CD4-positive, alpha-beta T cell treated with Interleukin-4 for 4 hours (primary cell): Measurements from ENCODE around the gene TRIM24.
"Not testable (repeated sequence)": the region's sequence is repeated elsewhere in the genome, so short reads cannot be mapped to it uniquely, and the experiment has no call there.

Experiments
- DNase-seq: peaks from one replicate; pipeline ENCODE4 v3.0.0-alpha.2; 2020

Gene TRIM24

DNA sequence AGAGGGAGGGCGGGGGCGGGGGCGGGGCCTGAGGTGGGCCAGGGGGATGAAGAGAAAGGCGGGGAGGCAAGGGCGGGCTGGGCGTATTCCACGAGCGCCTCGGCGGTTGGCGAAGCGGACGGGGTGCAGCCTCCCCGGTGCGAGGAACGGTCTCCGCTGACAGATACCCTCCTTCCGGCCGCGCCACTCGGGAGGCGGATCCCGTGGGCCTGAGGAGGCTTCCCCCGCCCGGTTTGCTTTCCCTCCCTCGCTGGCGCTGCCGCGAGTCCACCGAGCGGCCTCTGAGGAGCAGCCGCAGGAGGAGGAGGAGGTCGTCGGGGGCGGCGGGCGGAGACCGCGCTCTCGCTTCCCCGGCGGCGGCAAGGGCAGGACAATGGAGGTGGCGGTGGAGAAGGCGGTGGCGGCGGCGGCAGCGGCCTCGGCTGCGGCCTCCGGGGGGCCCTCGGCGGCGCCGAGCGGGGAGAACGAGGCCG lies at the start of gene TRIM24:
Gene TRIM24 (plus strand): TSS at position 84 of the 473 bp plus-strand sequence. CDS start 290 bp downstream, at position 374.
- no peak for DNase-seq

- DNase-seq = not testable (repeated sequence)
These were observed 48.0 kb upstream of the TRIM24 start for GRCh38 chr7:138412077-138412476.

DNA sequence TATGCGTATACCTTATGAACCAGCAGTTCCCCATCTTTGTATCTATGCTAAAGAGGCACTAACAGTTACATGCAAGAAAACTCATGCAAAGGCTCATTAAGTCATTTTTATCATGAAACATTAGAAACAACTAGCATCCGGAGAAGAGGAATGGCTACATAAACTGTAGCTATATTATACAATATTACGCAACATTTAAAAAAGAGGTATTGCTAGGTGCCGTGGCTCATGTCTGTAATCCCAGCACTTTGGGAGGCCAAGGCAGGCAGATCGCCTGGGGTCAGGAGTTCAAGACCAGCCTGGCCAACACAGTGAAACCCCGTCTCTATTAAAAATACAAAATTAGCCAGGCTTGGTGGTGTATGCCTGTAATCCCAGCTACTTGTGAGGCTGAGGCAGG lies 47.1 kb upstream of the TRIM24 start:
- DNase-seq = not testable (repeated sequence)

DNA sequence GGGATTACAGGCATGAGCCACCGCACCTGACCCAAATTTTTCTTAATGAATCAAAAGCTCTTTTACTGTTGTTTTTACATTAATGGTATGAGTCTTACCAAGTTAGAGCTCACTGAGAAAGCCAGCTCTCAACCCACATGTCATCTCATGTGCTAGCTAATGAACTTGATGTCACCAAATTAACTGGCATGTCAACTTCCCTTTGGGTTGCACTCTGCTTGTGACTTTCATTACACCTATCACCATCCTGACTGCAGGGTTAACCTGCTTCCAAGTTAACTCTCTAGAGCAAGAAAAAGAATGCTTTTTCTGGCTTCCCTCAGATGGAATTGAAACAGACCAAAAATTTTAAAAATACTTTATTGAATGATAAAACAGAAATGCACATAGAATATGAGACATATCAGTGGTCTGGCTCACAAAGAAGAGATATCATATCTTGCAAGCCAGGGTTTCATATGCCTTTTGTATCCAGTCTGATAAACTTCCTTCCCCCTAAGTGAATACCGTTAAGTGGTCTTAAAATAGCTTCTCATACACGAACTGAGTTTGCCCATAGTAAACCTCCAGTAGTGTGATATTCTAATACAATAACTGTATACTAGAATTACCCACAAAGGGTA lies 42.9 kb upstream of the TRIM24 start:
- DNase-seq = no peak

DNA sequence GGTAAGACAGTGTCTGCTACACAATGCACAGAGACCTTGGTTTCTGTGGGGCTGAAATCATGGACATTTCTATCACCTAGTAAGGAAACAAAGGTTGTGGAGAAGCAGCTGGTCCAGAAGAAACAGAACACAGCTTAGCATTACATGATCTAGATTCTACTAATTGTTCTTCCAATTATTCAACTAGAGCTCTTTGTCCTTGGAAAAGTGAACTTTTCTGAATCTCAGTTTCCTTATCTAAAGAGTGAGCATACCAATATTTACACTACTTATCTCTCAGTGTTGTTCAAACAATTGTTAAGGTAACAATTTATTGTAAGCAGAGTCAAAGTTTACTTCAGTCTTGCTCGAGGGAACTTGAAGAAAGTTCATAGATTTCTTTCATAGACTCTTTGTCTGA lies 42.3 kb upstream of the TRIM24 start:
- DNase-seq = no peak

- not testable (repeated sequence) for DNase-seq
These were observed 41.7 kb upstream of the TRIM24 start for GRCh38 chr7:138418403-138418802.

- no peak for DNase-seq
These were observed 35.0 kb upstream of the TRIM24 start for GRCh38 chr7:138425026-138425425.

DNA sequence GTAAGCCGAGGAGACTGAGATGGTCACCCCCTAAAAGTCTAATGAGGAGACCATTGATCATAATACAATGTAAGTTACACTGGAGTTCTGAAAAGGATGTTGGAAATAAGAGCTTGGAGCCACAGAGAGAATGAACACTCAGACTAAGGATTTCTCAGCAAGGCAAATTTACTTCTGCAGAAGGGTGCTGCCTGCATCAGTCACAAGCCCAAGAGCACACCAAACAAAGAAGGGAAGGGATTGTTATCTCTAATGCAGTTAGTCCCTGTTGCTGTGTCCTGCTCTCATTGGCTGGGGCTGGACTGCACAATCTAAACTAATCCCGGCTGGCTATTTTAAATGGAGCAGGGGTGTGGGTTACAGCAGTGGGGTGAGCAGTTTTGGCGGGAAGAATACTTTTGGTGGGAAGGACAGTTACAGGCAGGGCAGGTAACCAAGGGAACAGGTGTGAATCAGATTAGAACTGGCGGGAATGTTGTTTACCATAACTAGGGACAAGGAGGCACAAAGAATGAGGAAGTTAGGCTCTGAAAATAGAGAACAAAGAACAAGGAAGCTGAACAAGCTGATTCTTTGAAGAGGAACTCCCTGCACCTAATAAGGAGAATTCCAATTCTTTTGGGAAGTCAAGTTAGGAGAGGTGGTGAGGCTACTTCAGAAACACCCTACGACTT lies 30.3 kb upstream of the TRIM24 start:
- DNase-seq = no peak

DNA sequence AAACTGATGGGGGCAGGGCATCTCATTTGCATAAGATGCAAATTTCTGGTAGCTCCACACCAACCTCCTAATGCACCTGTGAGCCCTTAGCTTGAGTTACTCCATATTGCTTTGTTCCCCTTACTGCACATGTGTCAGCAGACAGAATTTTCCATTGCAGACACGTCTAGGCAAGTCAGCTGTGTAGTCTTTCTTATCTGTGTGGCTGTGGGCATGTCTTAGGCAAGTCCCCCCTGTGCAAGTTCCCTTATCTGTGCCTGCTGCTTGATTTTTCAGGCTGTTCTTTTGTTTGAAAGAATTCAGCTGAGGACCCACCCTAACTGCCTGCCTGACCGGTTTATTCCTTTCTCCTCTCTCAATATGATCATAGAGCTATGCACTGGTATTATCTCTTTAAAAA lies 28.5 kb upstream of the TRIM24 start:
- no peak for DNase-seq

- DNase-seq = no peak
These were observed 26.2 kb upstream of the TRIM24 start for GRCh38 chr7:138433583-138434443.

DNA sequence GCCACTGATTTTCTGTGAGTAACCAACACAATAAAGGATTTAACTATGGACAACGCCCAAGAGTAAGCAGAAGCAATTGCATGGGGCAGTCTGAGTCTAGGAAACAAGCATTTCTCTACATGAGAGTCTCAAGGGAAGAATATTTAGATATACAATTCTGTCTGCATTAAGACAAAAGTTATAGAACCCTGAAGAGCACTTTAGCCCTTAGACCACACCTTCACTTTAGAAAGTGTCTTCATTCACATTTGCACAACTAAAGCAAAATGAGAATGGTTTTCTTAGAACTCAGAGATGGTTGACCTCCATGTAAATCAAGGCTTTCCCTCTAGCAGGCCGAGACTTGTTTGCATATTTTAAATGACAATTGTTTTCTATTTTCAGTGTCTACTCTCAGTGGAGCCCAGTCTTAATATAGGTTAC lies 25.5 kb upstream of the TRIM24 start:
- no peak for DNase-seq

DNA sequence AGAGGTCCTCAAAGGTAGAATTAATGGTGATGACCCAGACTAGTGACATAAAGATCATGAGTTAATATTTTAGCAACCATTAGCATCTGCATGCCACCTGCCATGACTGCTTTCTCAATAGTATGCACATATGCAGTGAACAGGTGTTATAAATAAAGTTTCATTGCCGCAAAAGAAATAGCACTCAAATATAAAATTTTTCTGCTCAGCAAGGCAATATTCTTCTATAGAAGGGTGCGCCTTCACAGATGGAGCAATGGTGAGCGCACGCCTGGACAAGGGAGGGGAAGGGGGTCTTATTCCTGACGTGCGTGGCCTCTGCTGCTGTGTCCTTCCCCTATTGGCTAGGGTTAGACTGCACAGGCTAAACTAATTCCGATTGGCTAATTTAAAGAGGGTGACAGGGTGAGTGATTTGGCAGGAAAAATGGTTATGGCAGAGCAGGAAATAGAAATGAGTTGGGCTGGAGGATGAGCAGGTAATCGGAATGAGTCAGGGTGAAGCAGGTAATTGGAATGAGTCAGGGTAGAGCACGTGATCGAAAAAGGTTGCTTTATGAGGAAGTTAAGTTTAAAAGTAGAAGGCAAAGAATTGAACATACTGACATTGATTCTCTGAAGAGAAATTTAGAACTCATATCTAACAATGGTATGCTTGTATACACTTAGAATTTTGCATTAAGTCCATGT lies 24.7 kb upstream of the TRIM24 start:
- DNase-seq = no peak

- no peak for DNase-seq
These were observed 23.7 kb upstream of the TRIM24 start for GRCh38 chr7:138436388-138436787.

DNA sequence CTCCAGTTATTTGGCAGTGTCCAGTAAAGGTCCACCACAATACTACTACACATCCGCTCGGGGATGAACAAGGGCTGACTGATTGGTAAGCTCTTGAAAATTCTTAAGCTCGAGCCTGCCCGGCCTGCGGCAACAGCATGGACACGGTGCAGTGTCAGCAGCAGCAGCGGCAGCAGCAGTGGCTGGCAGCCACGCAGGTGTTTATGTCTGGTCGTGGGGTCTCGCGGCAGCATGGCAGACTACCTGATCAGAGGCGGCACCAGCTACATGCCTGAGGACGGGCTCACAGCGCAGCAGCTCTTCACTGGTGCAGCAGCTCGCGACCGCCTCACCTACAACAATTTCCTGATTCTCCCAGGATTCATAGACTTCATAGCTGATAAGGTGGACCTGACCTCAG lies 19.6 kb upstream of the TRIM24 start:
- DNase-seq = no peak

DNA sequence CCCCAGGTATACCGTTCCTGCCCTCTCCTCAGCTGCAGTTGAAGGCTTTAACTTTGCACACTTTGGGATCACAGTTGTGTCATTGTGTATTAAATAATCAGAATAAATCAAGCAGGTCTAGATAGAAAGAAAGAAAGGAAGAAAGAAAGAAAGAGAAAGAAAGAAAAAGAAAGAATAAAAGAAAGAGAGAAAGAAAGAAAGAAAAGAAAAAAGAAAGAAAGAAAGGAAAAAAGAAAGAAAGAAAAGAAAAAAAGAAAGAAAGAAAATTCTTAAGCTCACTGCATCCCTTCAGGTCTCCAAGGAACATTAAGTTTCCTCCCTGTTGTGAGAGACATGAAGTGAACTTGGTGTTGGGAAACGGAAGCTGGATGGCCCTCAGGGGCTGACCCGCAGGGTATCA lies 17.2 kb upstream of the TRIM24 start:
- no peak for DNase-seq

DNA sequence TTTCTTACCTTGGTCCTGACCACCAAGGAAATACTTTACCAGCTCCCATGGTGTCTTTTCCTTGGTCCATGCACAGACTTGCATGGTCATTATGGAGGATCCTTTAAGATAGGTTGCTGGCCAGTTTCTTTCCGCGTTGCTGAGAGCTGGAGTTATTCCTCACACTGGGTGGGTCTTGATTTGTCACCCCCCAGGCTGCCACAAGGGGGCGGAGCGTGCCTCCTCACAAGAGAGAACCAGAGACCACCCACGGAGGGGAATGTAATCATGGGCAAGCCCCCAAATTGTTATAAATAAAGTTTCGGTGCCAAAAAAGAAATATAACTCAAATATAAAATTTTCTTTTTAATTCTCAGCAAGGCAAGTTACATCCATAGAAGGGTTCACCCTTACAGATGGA lies 10.5 kb upstream of the TRIM24 start:
- peak; percentile 17 for DNase-seq

- DNase-seq = no peak
These were observed 4.5 kb upstream of the TRIM24 start for GRCh38 chr7:138455609-138456008.

DNA sequence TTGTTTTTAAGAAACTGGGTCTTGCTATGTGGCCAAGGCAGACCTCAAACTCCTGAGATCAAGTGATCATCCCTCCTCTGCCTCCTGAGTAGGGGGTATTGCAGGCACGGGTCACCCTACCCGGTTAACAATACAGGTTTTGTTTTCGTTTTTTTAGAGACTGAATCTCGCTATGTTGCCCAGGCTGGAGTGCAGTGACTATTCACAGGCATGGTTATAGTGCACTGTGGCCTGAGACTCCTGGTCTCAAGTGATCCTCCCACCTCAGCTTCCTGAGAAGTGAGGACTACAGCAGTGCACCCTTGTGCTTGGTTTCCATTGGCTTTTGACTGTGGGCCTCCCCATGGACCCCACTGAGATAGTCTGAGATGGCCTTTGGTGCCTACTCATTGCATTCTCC lies 3.8 kb upstream of the TRIM24 start:
- DNase-seq = no peak

GRCh38 chr7:138458576-138459412 lies 1.3 kb upstream of the TRIM24 start:
- DNase-seq = no peak

GRCh38 chr7:138459413-138460175 lies 465 bp upstream of the TRIM24 start:
- DNase-seq = peak; percentile 97
